CD4-positive, alpha-beta memory T cell (primary cell): ENCODE data around the gene FGF1. TPM values are rescaled to one million over a fixed set of nuclear protein-coding genes. Genes with fewer than 3 reads are reported as not detected.

Experiments used
- CTCF ChIA-PET: fragments of 350-600 bp; sonication (Branson Sonifier 250); formaldehyde crosslinking; loops from one replicate; lab custom pipeline; 2021; ENCODE audit warnings: inconsistent platforms; ENCODE audit not compliant: partially characterized antibody; lab: Charles Lee
- POLR2A ChIA-PET: fragments of 350-600 bp; sonication (Branson Sonifier 250); formaldehyde crosslinking; loops from one replicate; lab custom pipeline; 2021; ENCODE audit not compliant: partially characterized antibody; lab: Charles Lee
- DNase-seq, 5 donors: peaks; one replicate each; pipeline versions ENCODE4 v3.0.0 to v3.0.0-alpha.2; 2020 to 2022; ENCODE audit warnings: mixed read lengths in 1 of 5
- H3K27ac ChIP-seq: one replicate; pipeline ENCODE4 v1.7.0; 2013; ENCODE audit warnings: low read depth, low read length
- H3K27me3 ChIP-seq: 2 replicates; pipeline ENCODE4 v1.7.0; 2013; ENCODE audit warnings: mild to moderate bottlenecking, low read length, moderate library complexity; ENCODE audit not compliant: insufficient read depth
- H3K36me3 ChIP-seq: 2 replicates; pipeline ENCODE4 v1.7.0; 2013; ENCODE audit warnings: mild to moderate bottlenecking, low read length, moderate library complexity; ENCODE audit not compliant: insufficient read depth
- H3K4me1 ChIP-seq: 2 replicates; pipeline ENCODE4 v1.7.0; 2013; ENCODE audit warnings: mild to moderate bottlenecking, low read length, moderate library complexity; ENCODE audit not compliant: insufficient read depth
- H3K4me3 ChIP-seq, 2 donors: one replicate each; pipeline ENCODE4 v1.7.0; 2013; ENCODE audit warnings: low read length in 2 of 2, mild to moderate bottlenecking in 1 of 2
- H3K9me3 ChIP-seq, 2 donors: one replicate each; pipeline ENCODE4 v1.7.0; 2013; ENCODE audit warnings: low read length in 2 of 2, control low read depth in 1 of 2; ENCODE audit not compliant: control insufficient read depth in 1 of 2
- H3K27ac Mint-ChIP-seq, 7 donors: one replicate each; pipeline ENCODE4 v1.8.0; 2020 to 2021; ENCODE audit warnings: mixed read lengths in 7 of 7, mild to moderate bottlenecking in 6 of 7, inconsistent platforms in 3 of 7, moderate library complexity in 3 of 7
- H3K27me3 Mint-ChIP-seq, 2 donors: one replicate each; pipeline ENCODE4 v1.8.0; 2020 to 2021; ENCODE audit warnings: mixed read lengths in 2 of 2
- H3K36me3 Mint-ChIP-seq, 2 donors: one replicate each; pipeline ENCODE4 v1.8.0; 2020 to 2021; ENCODE audit warnings: mixed read lengths in 2 of 2, inconsistent platforms in 1 of 2, mild to moderate bottlenecking in 1 of 2
- H3K4me1 Mint-ChIP-seq, 4 donors: one replicate each; pipeline ENCODE4 v1.8.0; 2020 to 2021; ENCODE audit warnings: mixed read lengths in 4 of 4, mild to moderate bottlenecking in 1 of 4
- H3K4me3 Mint-ChIP-seq, 8 donors: one replicate each; pipeline ENCODE4 v1.8.0; 2020 to 2021; ENCODE audit warnings: mixed read lengths in 8 of 8, mild to moderate bottlenecking in 7 of 8, moderate library complexity in 6 of 8, inconsistent platforms in 3 of 8
- H3K9me3 Mint-ChIP-seq, 8 donors: one replicate each; pipeline ENCODE4 v1.8.0; 2020 to 2021; ENCODE audit warnings: mixed read lengths in 8 of 8, mild to moderate bottlenecking in 5 of 8, inconsistent platforms in 3 of 8, moderate library complexity in 1 of 8
- intact Hi-C: fragments of 100-400 bp; cut with micrococcal nuclease; formaldehyde crosslinking; loops from one replicate; pipeline ENCODE4 v1.15.1; 2023
- polyA plus RNA-seq, 2 donors: library from polyadenylated mRNA; unstranded; fragments of 300-500 nt; fragmentation: Illumina TruSeq; gene quantifications; one replicate each; pipeline ENCODE4 v1.2.3, GENCODE V29; 2021
- total RNA-seq, 2 experiments: library from RNA; stranded (reverse); gene quantifications; one replicate each; pipeline ENCODE4 v1.2.3, GENCODE V29; 2021

Gene FGF1
- total and polyA plus RNA-seq, 4 experiments from 2014 or later = not detected

- Mint-ChIP-seq H3K4me1 (no peaks in the 10 kb centered on the region), H3K36me3 (no peaks in the 10 kb centered on the region), H3K9me3 (no peaks in the 10 kb centered on the region), H3K27ac (no peak overlapping the region), H3K4me3 (no peak overlapping the region), H3K27me3 (peaks cover 1 to 13% of the 10 kb centered on the region in 2 donors)
- POLR2A ChIA-PET = no interaction called here
- no peak overlapping the region for H3K4me3 ChIP-seq
- H3K27me3 ChIP-seq = no peaks in the 10 kb centered on the region
- H3K9me3 ChIP-seq = no peaks in the 10 kb centered on the region
- CTCF ChIA-PET = no interaction called here
- H3K27ac ChIP-seq = no peak overlapping the region
- no peaks in the 10 kb centered on the region for H3K36me3 ChIP-seq
- DNase-seq = no peak
- H3K4me1 ChIP-seq = no peaks in the 10 kb centered on the region
- intact Hi-C loops = no loop called here
Measured at GRCh38 chr5:142630927-142631539, 54.9 kb downstream of the FGF1 start.

- POLR2A ChIA-PET = no interaction called here
- intact Hi-C loops = no loop called here
- CTCF ChIA-PET = interaction anchor here (0.7 to 2.1 kb wide), 3 partner anchors 17 to 28 kb away, joined by 3 to 9 read pairs (median 3); no protein-coding TSS in a partner anchor
Measured at GRCh38 chr5:142627383-142628217, 58.3 kb downstream of the FGF1 start.

GRCh38 chr5:142626786-142627185 lies 59.1 kb downstream of the FGF1 start:
- intact Hi-C loops = no loop called here
- Mint-ChIP-seq H3K27ac (no peak overlapping the region), H3K36me3 (no peaks in the 10 kb centered on the region), H3K9me3 (peaks cover 0 to under 1% (median 0%) of the 10 kb centered on the region in 8 donors), H3K27me3 (peaks cover 3 to 10% of the 10 kb centered on the region in 2 donors), H3K4me1 (no peaks in the 10 kb centered on the region), H3K4me3 (no peak overlapping the region)
- Histone ChIP-seq H3K27ac (no peak overlapping the region), H3K36me3 (no peaks in the 10 kb centered on the region), H3K27me3 (no peaks in the 10 kb centered on the region), H3K4me1 (no peaks in the 10 kb centered on the region), H3K4me3 (no peak overlapping the region), H3K9me3 (no peaks in the 10 kb centered on the region)
- ChIA-PET POLR2A (no interaction called here), CTCF (interaction anchor here (1.0 to 2.1 kb wide), 3 partner anchors 16 to 29 kb away, joined by 3 to 9 read pairs (median 3); no protein-coding TSS in a partner anchor)
- DNase-seq = no peak

More at GRCh38 chr5:142627383-142628217, 58.3 kb downstream of the FGF1 start:
- Mint-ChIP-seq H3K36me3 (no peaks in the 10 kb centered on the region), H3K4me1 (no peaks in the 10 kb centered on the region), H3K4me3 (no peak overlapping the region), H3K27me3 (peaks cover 2 to 12% of the 10 kb centered on the region in 2 donors), H3K27ac (no peak overlapping the region), H3K9me3 (no peaks in the 10 kb centered on the region)
- Histone ChIP-seq H3K27me3 (no peaks in the 10 kb centered on the region), H3K36me3 (no peaks in the 10 kb centered on the region), H3K27ac (no peak overlapping the region), H3K4me3 (no peak overlapping the region), H3K4me1 (no peaks in the 10 kb centered on the region), H3K9me3 (no peaks in the 10 kb centered on the region)
- no peak for DNase-seq

- Mint-ChIP-seq H3K4me3 (no peak overlapping the region), H3K9me3 (peaks cover 0 to 2% (median 0%) of the 10 kb centered on the region in 8 donors), H3K36me3 (no peaks in the 10 kb centered on the region), H3K27me3 (peaks cover 5 to 11% of the 10 kb centered on the region in 2 donors), H3K27ac (no peak overlapping the region), H3K4me1 (no peaks in the 10 kb centered on the region)
- H3K9me3 ChIP-seq = no peaks in the 10 kb centered on the region
- CTCF ChIA-PET = interaction anchor here (1.0 to 2.1 kb wide), 2 partner anchors 16 to 29 kb away, joined by 3 to 9 read pairs; no protein-coding TSS in a partner anchor
- no peaks in the 10 kb centered on the region for H3K36me3 ChIP-seq
- no peak for DNase-seq
- H3K27me3 ChIP-seq = no peaks in the 10 kb centered on the region
- no peak overlapping the region for H3K4me3 ChIP-seq
- no peak overlapping the region for H3K27ac ChIP-seq
- intact Hi-C loops = no loop called here
- no peaks in the 10 kb centered on the region for H3K4me1 ChIP-seq
- POLR2A ChIA-PET = no interaction called here
Measured at GRCh38 chr5:142626099-142626498, 59.8 kb downstream of the FGF1 start.

- Histone ChIP-seq H3K4me1 (no peaks in the 10 kb centered on the region), H3K27me3 (no peaks in the 10 kb centered on the region), H3K36me3 (no peaks in the 10 kb centered on the region), H3K4me3 (no peak overlapping the region), H3K9me3 (no peaks in the 10 kb centered on the region), H3K27ac (no peak overlapping the region)
- intact Hi-C loops = no loop called here
- Mint-ChIP-seq H3K36me3 (no peaks in the 10 kb centered on the region), H3K27me3 (peaks cover 6 to 8% of the 10 kb centered on the region in 2 donors), H3K27ac (no peak overlapping the region), H3K9me3 (peaks cover 0 to 4% (median 0%) of the 10 kb centered on the region in 8 donors), H3K4me3 (no peak overlapping the region), H3K4me1 (no peaks in the 10 kb centered on the region)
- ChIA-PET POLR2A (no interaction called here), CTCF (no interaction called here)
- no peak for DNase-seq
Measured at GRCh38 chr5:142621227-142621626, 64.7 kb downstream of the FGF1 start.

- POLR2A ChIA-PET = no interaction called here
Measured at GRCh38 chr5:142619815-142620214, 66.1 kb downstream of the FGF1 start.

GRCh38 chr5:142618130-142618523 lies 67.8 kb downstream of the FGF1 start:
- H3K4me1 Mint-ChIP-seq = no peaks in the 10 kb centered on the region
- intact Hi-C loops = no loop called here
- no peak overlapping the region for H3K4me3 ChIP-seq
- H3K36me3 Mint-ChIP-seq = no peaks in the 10 kb centered on the region
- H3K36me3 ChIP-seq = no peaks in the 10 kb centered on the region
- DNase-seq = no peak
- peaks cover 3 to 4% of the 10 kb centered on the region in 2 donors for H3K27me3 Mint-ChIP-seq
- H3K27me3 ChIP-seq = no peaks in the 10 kb centered on the region
- peaks cover 0 to 4% (median 0%) of the 10 kb centered on the region in 8 donors for H3K9me3 Mint-ChIP-seq
- no peak overlapping the region for H3K4me3 Mint-ChIP-seq
- no peaks in the 10 kb centered on the region for H3K4me1 ChIP-seq
- peak overlapping the region in 1 of 7 donors; percentile 20 for H3K27ac Mint-ChIP-seq
- POLR2A ChIA-PET = no interaction called here
- no peak overlapping the region for H3K27ac ChIP-seq
- CTCF ChIA-PET = interaction anchor here (0.7 kb wide), 1 partner anchor 190 kb away, joined by 3 read pairs; no protein-coding TSS in a partner anchor
- H3K9me3 ChIP-seq = no peaks in the 10 kb centered on the region

More at GRCh38 chr5:142619815-142620214, 66.1 kb downstream of the FGF1 start:
- Histone ChIP-seq H3K4me1 (no peaks in the 10 kb centered on the region), H3K9me3 (no peaks in the 10 kb centered on the region), H3K36me3 (no peaks in the 10 kb centered on the region), H3K27me3 (no peaks in the 10 kb centered on the region), H3K27ac (no peak overlapping the region), H3K4me3 (no peak overlapping the region)
- Mint-ChIP-seq H3K27me3 (peaks cover 4% of the 10 kb centered on the region in 2 donors), H3K36me3 (no peaks in the 10 kb centered on the region), H3K9me3 (peaks cover 0 to 4% (median 0%) of the 10 kb centered on the region in 8 donors), H3K27ac (no peak overlapping the region), H3K4me1 (no peaks in the 10 kb centered on the region), H3K4me3 (no peak overlapping the region)
- intact Hi-C loops = no loop called here
- no peak for DNase-seq
- CTCF ChIA-PET = no interaction called here
